ENCODE results near the gene KCTD20. TPM values are rescaled to one million over a fixed set of nuclear protein-coding genes. Genes with fewer than 3 reads are reported as not detected.
"Not testable (repeated sequence)": the region's sequence is repeated elsewhere in the genome, so short reads cannot be mapped to it uniquely, and the experiment has no call there.

KCTD20 gene
- total RNA-seq, 2 experiments from 2014 or later: 73.6 to 84.6 TPM

- Histone ChIP-seq H3K27ac (ENCODE audit: low read depth, low read length, poor library complexity, severe bottlenecking) (no peak overlapping the region), H3K9me2 (ENCODE audit: insufficient read depth, low read length) (no peaks in the 10 kb centered on the region), H3K4me3 (ENCODE audit: low read depth, low read length, poor library complexity, severe bottlenecking) (no peak overlapping the region), H3K79me2 (ENCODE audit: insufficient read depth, low read depth, low read length) (peaks cover 83% of the 10 kb centered on the region), H3K36me3 (ENCODE audit: insufficient read depth, low read length) (peaks cover 42% of the 10 kb centered on the region), H2AFZ (ENCODE audit: low read length) (no peak overlapping the region), H3K4me2 (ENCODE audit: low read length) (peak overlapping the region; percentile 22), H4K20me1 (ENCODE audit: insufficient read depth, low read length) (no peaks in the 10 kb centered on the region), H3K9me3 (ENCODE audit: low read length) (0 out of 2 replicates have a peak, but pooled peaks cover 6% of the 10 kb centered on the region), H3K4me1 (ENCODE audit: insufficient read depth, low read length, poor library complexity, severe bottlenecking) (peaks cover 33% of the 10 kb centered on the region)
- intact Hi-C loops (cut with micrococcal nuclease; ENCODE audit: unreplicated experiment): no loop called here
- POLR2A ChIA-PET: interaction anchor here (0.7 to 1.3 kb wide), 2 partner anchors 22 to 100 kb away, joined by 6 read pairs; no protein-coding TSS in a partner anchor
- CTCF ChIA-PET (ENCODE audit: unreplicated experiment): no interaction called here
- TSS peak; percentile 54 for BruUV-seq (replicated peaks)
- TF ChIP-seq EZH2phosphoT487 (IDR thresholded peaks at IDR 0.05; ENCODE audit: borderline replicate concordance, low read depth, low read length) (no peak), CTCF (conservative IDR thresholded peaks at IDR 0.05; ENCODE audit: low read length) (no peak)
- no peak for DNase-seq (ENCODE audit: low spot score)
Measured at GRCh38 chr6:36445621-36446020, 2.8 kb downstream of the KCTD20 start.

GRCh38 chr6:36449173-36449572 lies 6.4 kb downstream of the KCTD20 start:
- BruUV-seq (replicated peaks); intact Hi-C loops (cut with micrococcal nuclease; ENCODE audit: unreplicated experiment): not testable (repeated sequence)

GRCh38 chr6:36452897-36453296 lies 10.1 kb downstream of the KCTD20 start:
- H3K27ac ChIP-seq (ENCODE audit: low read depth, low read length, poor library complexity, severe bottlenecking); BruUV-seq (replicated peaks); intact Hi-C loops (cut with micrococcal nuclease; ENCODE audit: unreplicated experiment); H3K4me3 ChIP-seq (ENCODE audit: low read depth, low read length, poor library complexity, severe bottlenecking); CTCF ChIA-PET (ENCODE audit: unreplicated experiment); H3K4me2 ChIP-seq (ENCODE audit: low read length); DNase-seq (ENCODE audit: low spot score); H3K9me2 ChIP-seq (ENCODE audit: insufficient read depth, low read length); H3K9me3 ChIP-seq (ENCODE audit: low read length); H2AFZ ChIP-seq (ENCODE audit: low read length); H4K20me1 ChIP-seq (ENCODE audit: insufficient read depth, low read length); H3K4me1 ChIP-seq (ENCODE audit: insufficient read depth, low read length, poor library complexity, severe bottlenecking): not testable (repeated sequence)
- peaks cover 82% of the 10 kb centered on the region for H3K36me3 ChIP-seq (ENCODE audit: insufficient read depth, low read length)
- POLR2A ChIA-PET: interaction anchor here (0.6 to 1.4 kb wide), 7 partner anchors 16 to 1336 kb away, joined by 3 to 6 read pairs (median 3); no protein-coding TSS in a partner anchor
- peaks cover 88% of the 10 kb centered on the region for H3K79me2 ChIP-seq (ENCODE audit: insufficient read depth, low read depth, low read length)

More at GRCh38 chr6:36449173-36449572, 6.4 kb downstream of the KCTD20 start:
- DNase-seq (ENCODE audit: low spot score); H3K4me2 ChIP-seq (ENCODE audit: low read length); H4K20me1 ChIP-seq (ENCODE audit: insufficient read depth, low read length); H3K9me2 ChIP-seq (ENCODE audit: insufficient read depth, low read length); H2AFZ ChIP-seq (ENCODE audit: low read length); H3K4me3 ChIP-seq (ENCODE audit: low read depth, low read length, poor library complexity, severe bottlenecking); H3K9me3 ChIP-seq (ENCODE audit: low read length); CTCF ChIA-PET (ENCODE audit: unreplicated experiment); H3K27ac ChIP-seq (ENCODE audit: low read depth, low read length, poor library complexity, severe bottlenecking): not testable (repeated sequence)
- Histone ChIP-seq H3K79me2 (ENCODE audit: insufficient read depth, low read depth, low read length) (peaks cover 95% of the 10 kb centered on the region), H3K36me3 (ENCODE audit: insufficient read depth, low read length) (peaks cover 75% of the 10 kb centered on the region), H3K4me1 (ENCODE audit: insufficient read depth, low read length, poor library complexity, severe bottlenecking) (peaks cover 15% of the 10 kb centered on the region)
- POLR2A ChIA-PET: interaction anchor here (0.5 to 0.8 kb wide), 4 partner anchors 9 to 617 kb away, joined by 3 to 4 read pairs (median 3); no protein-coding TSS in a partner anchor

All from OCI-LY7 (cell line).